H1 (cell line): ENCODE measurements around the gene SERTAD2. TPM values are rescaled to one million over a fixed set of nuclear protein-coding genes. Genes with fewer than 3 reads are reported as not detected.
A peak's percentile ranks its signal among the peaks of the same experiment; 100 is the strongest.

ENCODE experiments used
- CTCF ChIA-PET: fragments of 300-600 bp; sonication (Branson Sonifier 250); formaldehyde crosslinking; loops from one replicate; lab custom pipeline; 2021; ENCODE audit not compliant: partially characterized antibody; lab: Charles Lee
- POLR2A ChIA-PET: fragments of 300-600 bp; sonication (Branson Sonifier 250); formaldehyde crosslinking; loops from one replicate; lab custom pipeline; 2021; ENCODE audit warnings: inconsistent platforms; ENCODE audit not compliant: partially characterized antibody; lab: Charles Lee
- DNase-seq, 2 experiments: peaks; one replicate each; pipeline versions ENCODE4 v3.0.0 to v3.0.0-alpha.2; 2010 to 2022; ENCODE audit warnings: low spot score in 2 of 2, low read depth in 1 of 2, mixed read lengths in 1 of 2
- FAIRE-seq: peaks from 2 replicates; lab custom pipeline; 2011; peaks lifted over from hg19 to GRCh38; lab: Jason Lieb, UNC
- H2AFZ ChIP-seq: 2 replicates; pipeline ENCODE4 v1.8.1; 2012; ENCODE audit warnings: low read length, inconsistent platforms
- H2AK5ac ChIP-seq: 2 replicates; pipeline ENCODE4 v1.6.1; 2013; ENCODE audit warnings: low read depth, low read length
- H2BK120ac ChIP-seq: replicated peaks from 2 replicates; pipeline ENCODE3; 2013; ENCODE audit warnings: low read depth, low read length, inconsistent platforms
- H2BK12ac ChIP-seq: 2 replicates; pipeline ENCODE4 v1.6.1; 2013; ENCODE audit warnings: low read depth, low read length
- H2BK15ac ChIP-seq: 2 replicates; pipeline ENCODE4 v1.6.1; 2013; ENCODE audit warnings: low read length
- H2BK20ac ChIP-seq: 2 replicates; pipeline ENCODE4 v1.6.1; 2013; ENCODE audit warnings: low read length
- H2BK5ac ChIP-seq: 2 replicates; pipeline ENCODE4 v1.6.1; 2013; ENCODE audit warnings: low read depth, low read length
- H3K14ac ChIP-seq: 2 replicates; pipeline ENCODE4 v1.6.1; 2013; ENCODE audit warnings: inconsistent platforms; ENCODE audit not compliant: insufficient read length
- H3K18ac ChIP-seq: 2 replicates; pipeline ENCODE4 v1.6.1; 2013; ENCODE audit warnings: low read length; ENCODE audit errors: extremely low read depth
- H3K23ac ChIP-seq: 2 replicates; pipeline ENCODE4 v1.6.1; 2013; ENCODE audit warnings: inconsistent platforms; ENCODE audit not compliant: insufficient read length
- H3K23me2 ChIP-seq: 2 replicates; pipeline ENCODE4 v1.6.1; 2013; ENCODE audit warnings: low read depth, low read length
- H3K27ac ChIP-seq: 2 replicates; pipeline ENCODE4 v1.6.1; 2011; ENCODE audit warnings: low read depth, low read length, inconsistent platforms
- H3K27me3 ChIP-seq, 4 experiments: replicated peaks in 1 of 4; 1 replicate in 1 of 4; 2 replicates in 3 of 4; pipeline versions ENCODE4 v1.6.1 to v1.8.1; 2011 to 2013; ENCODE audit warnings: low read length in 3 of 4, mild to moderate bottlenecking in 3 of 4, inconsistent platforms in 2 of 4, mixed read lengths in 2 of 4, moderate library complexity in 1 of 4; ENCODE audit not compliant: control insufficient read depth in 3 of 4, insufficient read depth in 3 of 4; ENCODE audit errors: extremely low read depth in 1 of 4
- H3K36me3 ChIP-seq, 4 experiments: 2 replicates each; pipeline versions ENCODE4 v1.6.1 to v1.8.1; 2011 to 2013; ENCODE audit warnings: mild to moderate bottlenecking in 4 of 4, low read length in 3 of 4, moderate library complexity in 2 of 4, control low read depth in 1 of 4, inconsistent platforms in 1 of 4; ENCODE audit not compliant: insufficient read depth in 4 of 4, control insufficient read depth in 2 of 4
- H3K4ac ChIP-seq: replicated peaks from 2 replicates; pipeline ENCODE3; 2013; ENCODE audit warnings: low read length, low read depth, mixed read lengths, inconsistent platforms; ENCODE audit not compliant: insufficient read length
- H3K4me1 ChIP-seq, 4 experiments: replicated peaks in 1 of 4; 1 replicate in 1 of 4; 2 replicates in 3 of 4; pipeline versions ENCODE4 v1.6.1 to v1.8.1; 2011 to 2013; ENCODE audit warnings: low read length in 3 of 4, inconsistent platforms in 2 of 4, mixed read lengths in 1 of 4; ENCODE audit not compliant: insufficient read depth in 4 of 4, control insufficient read depth in 3 of 4
- H3K4me2 ChIP-seq, 2 experiments: 2 replicates each; pipeline versions ENCODE4 v1.6.1 to v1.8.1; 2011 to 2013; ENCODE audit warnings: low read depth in 2 of 2, low read length in 2 of 2, control low read depth in 1 of 2, inconsistent platforms in 1 of 2, mild to moderate bottlenecking in 1 of 2; ENCODE audit not compliant: insufficient read depth in 1 of 2
- H3K4me3 ChIP-seq, 4 experiments: fragments of 200-600, 300-600 bp in 1 of 4; sonication (generic), shearing (Covaris generic), sonication (Bioruptor Twin) in 1 of 4; 2 replicates each; pipeline versions ENCODE4 v1.5.1 to v1.8.1; 2011 to 2016; ENCODE audit warnings: low read length in 4 of 4, low read depth in 3 of 4, control low read depth in 2 of 4, inconsistent platforms in 2 of 4, mild to moderate bottlenecking in 2 of 4, mixed read lengths in 1 of 4, moderate library complexity in 1 of 4; ENCODE audit not compliant: insufficient read depth in 2 of 4; ENCODE audit errors: extremely low read depth in 1 of 4
- H3K56ac ChIP-seq: replicated peaks from 2 replicates; pipeline ENCODE3; 2013; ENCODE audit warnings: low read depth, mild to moderate bottlenecking, mixed read lengths, low read length, inconsistent platforms; ENCODE audit not compliant: insufficient read length
- H3K79me1 ChIP-seq: 2 replicates; pipeline ENCODE4 v1.6.1; 2013; ENCODE audit warnings: low read depth, low read length, control low read depth
- H3K79me2 ChIP-seq, 2 experiments: 2 replicates each; pipeline versions ENCODE4 v1.6.1 to v1.8.1; 2012 to 2013; ENCODE audit warnings: low read length in 2 of 2, mild to moderate bottlenecking in 2 of 2, inconsistent platforms in 1 of 2; ENCODE audit not compliant: insufficient read depth in 2 of 2, control insufficient read depth in 1 of 2
- H3K9ac ChIP-seq, 4 experiments: replicated peaks in 1 of 4; 1 replicate in 1 of 4; 2 replicates in 3 of 4; pipeline versions ENCODE4 v1.6.1 to v1.8.1; 2011 to 2013; ENCODE audit warnings: low read depth in 3 of 4, low read length in 3 of 4, control low read depth in 2 of 4, mild to moderate bottlenecking in 2 of 4, moderate library complexity in 2 of 4, inconsistent platforms in 1 of 4; ENCODE audit errors: extremely low read depth in 1 of 4
- H3K9me3 ChIP-seq, 2 experiments: 2 replicates each; pipeline versions ENCODE4 v1.6.1 to v1.8.1; 2012 to 2013; ENCODE audit warnings: mild to moderate bottlenecking in 2 of 2, moderate library complexity in 2 of 2, control low read depth in 1 of 2, inconsistent platforms in 1 of 2, low read depth in 1 of 2, low read length in 1 of 2, mixed read lengths in 1 of 2; ENCODE audit not compliant: insufficient read depth in 2 of 2
- H4K20me1 ChIP-seq, 2 experiments: replicated peaks in 1 of 2; 2 replicates each; pipeline versions ENCODE3 to v1.8.1; 2011 to 2013; ENCODE audit warnings: inconsistent platforms in 2 of 2, low read length in 2 of 2, mild to moderate bottlenecking in 1 of 2; ENCODE audit not compliant: insufficient read depth in 2 of 2, control insufficient read depth in 1 of 2
- H4K5ac ChIP-seq: 2 replicates; pipeline ENCODE4 v1.6.1; 2013; ENCODE audit warnings: low read length, low read depth, mixed read lengths, inconsistent platforms; ENCODE audit not compliant: insufficient read length
- H4K8ac ChIP-seq: 2 replicates; pipeline ENCODE4 v1.8.0; 2013; ENCODE audit warnings: mild to moderate bottlenecking, moderate library complexity, low read length, inconsistent platforms; ENCODE audit not compliant: insufficient read depth; ENCODE audit errors: extremely low read depth
- H4K91ac ChIP-seq: replicated peaks from 2 replicates; pipeline ENCODE3; 2013; ENCODE audit warnings: low read length, mixed read lengths, inconsistent platforms; ENCODE audit not compliant: insufficient read length
- JUND ChIP-seq: IDR thresholded peaks from 2 replicates; pipeline ENCODE4 v1.6.1; 2011; ENCODE audit warnings: mild to moderate bottlenecking, improper control_type of control experiment, low read length
- WGBS, 2 experiments: shearing (Covaris generic) in 1 of 2; methylation state at CpG; one replicate each; pipeline versions ENCODE4 v1.1.6 to v1.1.7; 2013 to 2015; ENCODE audit warnings: low lambda C conversion rate in 2 of 2, mixed read lengths in 2 of 2, inconsistent platforms in 1 of 2, low coverage in 1 of 2, missing lambda C conversion rate in 1 of 2; ENCODE audit not compliant: insufficient replicate concordance in 2 of 2, insufficient coverage in 1 of 2, insufficient read length in 1 of 2; ENCODE audit errors: extremely low coverage in 1 of 2, missing lambda C conversion rate in 1 of 2; 5-methylcytosine and 5-hydroxymethylcytosine counted together
- polyA plus RNA-seq, 7 experiments: library from polyadenylated mRNA; depleted of rRNA in 3 of 7; stranded (reverse) in 5 of 7; unstranded in 2 of 7; fragments of >200 nt in 5 of 7; fragments of 200-250 nt in 2 of 7; gene quantifications; 1 replicate in 5 of 7; 2 replicates in 1 of 7; 4 replicates in 1 of 7; pipeline versions ENCODE4 v1.2.1 to v1.2.3, GENCODE V29; 2011 to 2013; ENCODE audit warnings: missing spikeins in 2 of 7, mixed read lengths in 2 of 7
- total RNA-seq: library from RNA; stranded (reverse); fragmentation: NEBNext Ultra II Directional; extraction: Animal tissue kit (Norgen Biotek cat#: 25700); gene quantifications from 2 replicates; pipeline ENCODE4 v1.2.1, GENCODE V29; 2021

Gene SERTAD2
- total and polyA plus RNA-seq, 2 of the 8 experiments (the other 6 are each of a cell fraction or from before 2014, with no cell fraction given) = 2.9 to 4.5 TPM

GRCh38 chr2:64623242-64623850, 30.4 kb downstream of the SERTAD2 start:
- Histone ChIP-seq H3K9ac (no peak overlapping the region), H3K27me3 (no peaks in the 10 kb centered on the region), H3K14ac (no peak overlapping the region), H2AFZ (no peak overlapping the region), H2BK120ac (peak overlapping the region; percentile 65), H4K91ac (peak overlapping the region; percentile 5), H2BK20ac (0 out of 2 replicates have a peak overlapping the region, but pooled peaks have one; percentile 2), H3K23ac (no peak overlapping the region), H3K4me2 (no peak overlapping the region), H3K27ac (no peak overlapping the region), H4K5ac (no peak overlapping the region), H3K18ac (peak overlapping the region; percentile 3; the same call in 1 of the 2 replicates), H3K9me3 (no peaks in the 10 kb centered on the region), H3K79me1 (no peaks in the 10 kb centered on the region), H2BK15ac (peak overlapping the region; percentile 2; the same call in 1 of the 2 replicates), H3K4me1 (peaks cover 5 to 21% (median 11%) of the 10 kb centered on the region in 4 experiments; a peak in 6 of 7 replicates), H4K20me1 (peaks cover 0 to 2% of the 10 kb centered on the region in 2 experiments), H3K4me3 (no peak overlapping the region), H4K8ac (no peak overlapping the region), H3K23me2 (no peaks in the 10 kb centered on the region), H2BK12ac (peak overlapping the region; percentile 11; the same call in 1 of the 2 replicates), H3K4ac (no peak overlapping the region), H2BK5ac (0 out of 2 replicates have a peak overlapping the region, but pooled peaks have one; percentile 13), H3K36me3 (no peaks in the 10 kb centered on the region), H3K56ac (no peak overlapping the region), H3K79me2 (no peaks in the 10 kb centered on the region), H2AK5ac (no peak overlapping the region)
- DNase-seq (no peak), FAIRE-seq (no peak)
- ChIA-PET POLR2A (interaction anchor here (0.8 kb wide), 1 partner anchor 30 kb away, joined by 3 read pairs; the partner anchor contains the start of gene SERTAD2), CTCF (interaction anchor here (1.1 to 27.4 kb wide), 8 partner anchors 1 to 250 kb away, joined by 3 to 389 read pairs (median 18); no protein-coding TSS in a partner anchor)
- TF ChIP-seq JUND = no peak
- 89% methylated on average over 11 of the region's 13 CpGs; no CpG with 5 or more reads in 1 of the 2 experiments for WGBS, 2 experiments
